ENCODE data around the gene ITGB4. TPM values are rescaled to one million over a fixed set of nuclear protein-coding genes. Genes with fewer than 3 reads are reported as not detected.

The ITGB4 gene
- total RNA-seq, 2 experiments from 2014 or later: 0.67 to 1.1 TPM

GRCh38 chr17:75689441-75689873, 31.8 kb upstream of the ITGB4 start:
- Mint-ChIP-seq H3K36me3 (peaks cover 14% of the 10 kb centered on the region), H3K9me3 (no peaks in the 10 kb centered on the region), H3K27me3 (no peaks in the 10 kb centered on the region), H3K27ac (peak overlapping the region; percentile 78), H3K4me3 (no peak overlapping the region), H3K4me1 (ENCODE audit: low read depth) (peaks cover 64% of the 10 kb centered on the region)
- peak; percentile 60 for DNase-seq
- ChIA-PET CTCF (interaction anchor here (0.6 to 5.0 kb wide), 2 partner anchors 59 to 1073 kb away, joined by 3 to 31 read pairs; no protein-coding TSS in a partner anchor), POLR2A (no interaction called here)
- intact Hi-C loops (cut with micrococcal nuclease): loop anchor here (2.0 kb wide), 1 partner anchor 15 kb away; no protein-coding TSS in a partner anchor

GRCh38 chr17:75691371-75691791, 29.9 kb upstream of the ITGB4 start:
- DNase-seq: peak; percentile 76
- peak overlapping the region; percentile 79 for H3K27ac Mint-ChIP-seq
- H3K36me3 Mint-ChIP-seq: peaks cover 17% of the 10 kb centered on the region
- ChIA-PET CTCF (no interaction called here), POLR2A (no interaction called here)
- no peaks in the 10 kb centered on the region for H3K27me3 Mint-ChIP-seq
- H3K9me3 Mint-ChIP-seq: no peaks in the 10 kb centered on the region
- H3K4me1 Mint-ChIP-seq (ENCODE audit: low read depth): peaks cover 51% of the 10 kb centered on the region
- H3K4me3 Mint-ChIP-seq: no peak overlapping the region
- intact Hi-C loops (cut with micrococcal nuclease): no loop called here

GRCh38 chr17:75691801-75692626, 29.2 kb upstream of the ITGB4 start:
- Mint-ChIP-seq H3K4me1 (ENCODE audit: low read depth) (peaks cover 46% of the 10 kb centered on the region), H3K36me3 (peaks cover 17% of the 10 kb centered on the region), H3K9me3 (no peaks in the 10 kb centered on the region), H3K27ac (peak overlapping the region; percentile 79), H3K27me3 (no peaks in the 10 kb centered on the region), H3K4me3 (no peak overlapping the region)
- CTCF ChIA-PET: interaction anchor here (1.2 kb wide), 1 partner anchor 59 kb away, joined by 4 read pairs; the partner anchor contains the start of gene SMIM5
- DNase-seq: no peak
- intact Hi-C loops (cut with micrococcal nuclease): no loop called here
- POLR2A ChIA-PET: no interaction called here

DNA sequence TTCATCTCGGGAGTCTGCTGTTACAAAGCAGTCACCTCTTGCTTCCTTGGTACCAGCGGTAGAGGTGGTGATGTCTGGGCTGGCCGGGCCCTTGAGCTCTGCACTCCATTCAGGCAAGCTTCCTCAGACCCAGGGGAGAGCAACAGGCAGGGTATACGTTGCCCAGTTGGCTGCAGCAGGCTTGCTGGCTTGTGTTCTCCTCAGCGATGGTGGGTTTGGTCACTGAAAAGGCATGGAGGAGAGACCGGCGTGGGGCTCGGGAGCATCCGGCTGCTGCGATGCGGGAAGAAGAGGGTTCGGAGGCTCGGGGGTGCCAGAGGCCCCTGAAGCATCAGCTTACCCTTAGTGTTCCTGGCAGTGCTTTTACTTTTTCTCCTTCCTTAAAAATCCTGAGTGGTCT, 28.3 kb upstream of the ITGB4 start:
- intact Hi-C loops (cut with micrococcal nuclease): no loop called here
- no peaks in the 10 kb centered on the region for H3K9me3 Mint-ChIP-seq
- no peak overlapping the region for H3K27ac Mint-ChIP-seq
- H3K4me1 Mint-ChIP-seq (ENCODE audit: low read depth): peaks cover 41% of the 10 kb centered on the region
- CTCF ChIA-PET: interaction anchor here (1.2 to 2.4 kb wide), 2 partner anchors 55 to 60 kb away, joined by 4 to 9 read pairs; partner anchors contain the start of gene SMIM5
- H3K36me3 Mint-ChIP-seq: peaks cover 22% of the 10 kb centered on the region
- no peaks in the 10 kb centered on the region for H3K27me3 Mint-ChIP-seq
- POLR2A ChIA-PET: no interaction called here
- DNase-seq: no peak
- H3K4me3 Mint-ChIP-seq: no peak overlapping the region

DNA sequence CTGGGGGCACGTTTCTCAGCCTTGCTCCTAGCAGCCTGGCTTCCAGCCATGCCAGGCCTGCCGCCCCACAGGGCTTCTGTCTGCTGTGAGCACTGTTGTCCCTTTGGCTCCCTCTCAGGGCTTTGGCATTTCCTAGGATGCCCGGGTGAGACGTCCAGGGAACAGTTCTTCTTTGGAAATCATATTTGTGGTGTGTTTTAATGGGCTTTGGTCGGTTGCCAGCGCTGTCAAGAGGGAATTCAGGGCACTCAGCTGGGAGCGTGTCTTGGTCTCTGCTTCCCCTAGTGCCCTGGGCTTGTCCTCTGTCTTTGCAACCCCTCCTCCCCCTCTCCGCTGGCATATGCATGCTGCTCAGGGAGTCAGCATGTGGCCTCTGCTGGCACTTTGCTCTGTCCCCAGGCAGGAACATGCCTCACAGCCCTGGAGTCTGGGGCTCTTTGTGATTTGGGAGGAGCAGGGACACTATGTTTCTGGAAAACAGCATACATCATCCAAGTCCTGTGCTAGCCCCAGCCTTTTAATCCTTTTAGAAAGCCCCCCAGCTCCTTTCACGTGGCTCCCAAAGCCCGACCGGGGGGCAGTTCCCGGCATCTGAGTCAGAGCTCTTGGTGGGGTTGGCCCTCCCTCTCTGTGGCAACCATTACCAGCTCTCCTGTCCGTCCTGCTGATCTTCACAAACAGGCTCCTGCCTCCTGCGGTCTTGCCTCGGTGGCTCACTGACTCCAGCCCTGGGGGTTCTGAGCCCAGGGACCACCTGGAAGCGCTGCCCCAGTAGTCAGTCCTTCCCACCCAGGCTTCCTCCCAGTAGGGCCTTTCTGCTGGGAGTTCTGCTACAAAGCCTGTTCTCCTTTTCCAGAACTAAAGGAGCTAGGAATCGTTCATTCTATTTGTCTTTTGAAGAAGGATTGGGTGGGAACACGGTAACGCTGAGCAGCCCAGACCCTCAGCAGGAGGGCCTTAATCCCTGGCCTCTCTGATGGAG, 27.5 kb upstream of the ITGB4 start:
- CTCF ChIA-PET: interaction anchor here (0.7 to 2.4 kb wide), 2 partner anchors 54 to 56 kb away, joined by 3 to 9 read pairs; no protein-coding TSS in a partner anchor
- no peak overlapping the region for H3K4me3 Mint-ChIP-seq
- intact Hi-C loops (cut with micrococcal nuclease): no loop called here
- POLR2A ChIA-PET: no interaction called here
- no peak overlapping the region for H3K27ac Mint-ChIP-seq
- DNase-seq: no peak
- H3K27me3 Mint-ChIP-seq: no peaks in the 10 kb centered on the region
- peaks cover 21% of the 10 kb centered on the region for H3K36me3 Mint-ChIP-seq
- H3K4me1 Mint-ChIP-seq (ENCODE audit: low read depth): peaks cover 33% of the 10 kb centered on the region
- H3K9me3 Mint-ChIP-seq: no peaks in the 10 kb centered on the region

GRCh38 chr17:75694536-75694935, 26.7 kb upstream of the ITGB4 start:
- no peak overlapping the region for H3K27ac Mint-ChIP-seq
- no peak overlapping the region for H3K4me3 Mint-ChIP-seq
- H3K27me3 Mint-ChIP-seq: no peaks in the 10 kb centered on the region
- no peak for DNase-seq
- POLR2A ChIA-PET: no interaction called here
- intact Hi-C loops (cut with micrococcal nuclease): no loop called here
- peaks cover 25% of the 10 kb centered on the region for H3K4me1 Mint-ChIP-seq (ENCODE audit: low read depth)
- peaks cover 23% of the 10 kb centered on the region for H3K36me3 Mint-ChIP-seq
- CTCF ChIA-PET: interaction anchor here (0.7 to 2.4 kb wide), 2 partner anchors 54 to 55 kb away, joined by 3 to 9 read pairs; no protein-coding TSS in a partner anchor
- no peaks in the 10 kb centered on the region for H3K9me3 Mint-ChIP-seq

DNA sequence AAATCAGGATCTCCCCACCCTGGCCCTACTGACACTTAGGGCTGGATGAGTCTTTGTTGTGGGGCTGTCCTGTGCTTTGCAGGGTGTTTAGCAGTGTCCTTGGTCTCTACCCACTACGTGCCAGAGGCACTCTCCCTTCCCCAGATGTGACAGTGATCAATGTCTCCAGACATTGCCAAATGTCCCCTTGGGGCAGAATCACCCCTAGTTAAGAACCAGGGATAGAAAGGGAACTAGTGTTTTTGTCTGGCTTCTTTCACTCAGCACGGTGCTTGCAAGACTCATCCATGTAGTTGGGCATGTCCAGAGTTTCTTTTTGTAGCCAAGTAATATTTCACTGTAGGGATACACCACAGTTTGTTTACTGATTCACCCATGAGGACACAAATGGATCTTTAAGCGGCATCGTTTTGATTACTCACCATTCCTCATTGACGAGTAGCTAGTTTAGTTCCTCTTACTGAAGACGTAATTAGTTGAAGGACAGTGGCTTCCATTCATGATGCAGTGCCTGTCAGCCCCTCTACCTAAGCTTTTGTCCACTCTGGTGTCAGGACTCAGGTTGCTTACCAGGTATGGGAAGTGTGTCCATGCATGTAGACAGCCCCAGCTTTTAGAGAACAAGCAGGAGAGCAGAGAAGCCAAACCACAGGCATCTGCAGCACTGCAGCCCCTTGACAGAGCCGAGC, 26.0 kb upstream of the ITGB4 start:
- intact Hi-C loops (cut with micrococcal nuclease): no loop called here
- DNase-seq: no peak
- Mint-ChIP-seq H3K27me3 (no peaks in the 10 kb centered on the region), H3K4me1 (ENCODE audit: low read depth) (peaks cover 19% of the 10 kb centered on the region), H3K4me3 (no peak overlapping the region), H3K9me3 (no peaks in the 10 kb centered on the region), H3K27ac (no peak overlapping the region), H3K36me3 (peaks cover 28% of the 10 kb centered on the region)
- CTCF ChIA-PET: interaction anchor here (2.4 kb wide), 1 partner anchor 53 kb away, joined by 9 read pairs; no protein-coding TSS in a partner anchor
- POLR2A ChIA-PET: no interaction called here

- Mint-ChIP-seq H3K27ac (no peak overlapping the region), H3K27me3 (no peaks in the 10 kb centered on the region), H3K4me1 (ENCODE audit: low read depth) (peaks cover 14% of the 10 kb centered on the region), H3K36me3 (peaks cover 32% of the 10 kb centered on the region), H3K4me3 (no peak overlapping the region), H3K9me3 (no peaks in the 10 kb centered on the region)
- no peak for DNase-seq
- ChIA-PET CTCF (no interaction called here), POLR2A (no interaction called here)
- intact Hi-C loops (cut with micrococcal nuclease): no loop called here
These were observed 25.4 kb upstream of the ITGB4 start for GRCh38 chr17:75695830-75696271.

DNA sequence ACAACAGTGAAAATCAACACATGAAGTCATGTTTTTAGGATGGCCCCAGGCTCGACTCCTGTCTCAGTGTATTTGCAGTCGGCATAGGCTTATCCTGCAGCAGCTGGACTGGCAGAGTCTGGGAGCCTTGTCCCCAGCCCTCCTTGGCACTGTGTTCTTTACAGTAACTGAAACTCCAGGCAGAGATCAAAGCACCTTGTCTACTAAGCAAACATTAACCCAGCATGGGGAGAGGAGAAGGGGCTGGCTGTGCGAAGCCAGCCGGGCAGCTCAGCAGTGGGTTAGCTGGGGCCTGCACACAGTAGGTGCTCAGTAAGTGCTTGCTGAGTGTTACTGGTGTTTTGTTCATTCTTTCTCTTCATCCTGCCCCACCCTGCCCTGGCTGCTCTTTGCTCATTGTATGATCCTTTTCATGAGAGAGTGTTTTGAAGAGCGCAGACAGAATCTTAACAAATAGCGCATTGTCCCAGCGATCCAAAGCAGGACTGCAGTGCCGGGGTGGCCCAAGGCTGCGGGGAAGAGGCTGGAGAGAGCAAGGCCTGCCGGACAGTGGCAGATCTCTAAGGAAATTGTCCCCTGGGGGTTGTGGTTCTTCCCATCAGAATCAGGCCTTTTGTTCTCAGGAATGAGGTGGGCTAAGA, 23.5 kb upstream of the ITGB4 start:
- no peak overlapping the region for H3K27ac Mint-ChIP-seq
- H3K27me3 Mint-ChIP-seq: no peaks in the 10 kb centered on the region
- no peak overlapping the region for H3K4me3 Mint-ChIP-seq
- no peaks in the 10 kb centered on the region for H3K4me1 Mint-ChIP-seq (ENCODE audit: low read depth)
- ChIA-PET CTCF (interaction anchor here (1.5 kb wide), 1 partner anchor 51 kb away, joined by 6 read pairs; no protein-coding TSS in a partner anchor), POLR2A (no interaction called here)
- H3K9me3 Mint-ChIP-seq: no peaks in the 10 kb centered on the region
- intact Hi-C loops (cut with micrococcal nuclease): no loop called here
- no peak for DNase-seq
- peaks cover 34% of the 10 kb centered on the region for H3K36me3 Mint-ChIP-seq

DNA sequence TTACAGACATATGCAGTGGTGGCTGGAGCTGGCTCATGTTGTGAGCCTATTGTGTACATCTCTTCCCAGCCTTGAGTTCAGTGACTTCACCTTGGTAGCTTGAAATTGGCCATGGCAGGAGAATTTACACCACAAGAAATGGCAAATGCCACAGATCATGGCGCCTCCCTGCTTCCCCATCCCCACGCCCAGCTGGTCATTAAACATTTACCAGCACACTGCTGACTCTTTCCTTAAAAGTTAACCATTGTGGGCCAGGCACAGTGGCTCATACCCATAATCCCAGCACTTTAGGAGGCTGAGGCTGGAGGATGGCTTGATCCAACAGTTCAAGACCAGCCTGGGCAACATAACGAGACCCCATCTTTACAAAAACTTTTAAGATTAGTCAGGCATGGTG, 22.6 kb upstream of the ITGB4 start:
- H3K9me3 Mint-ChIP-seq: no peaks in the 10 kb centered on the region
- no peaks in the 10 kb centered on the region for H3K4me1 Mint-ChIP-seq (ENCODE audit: low read depth)
- ChIA-PET CTCF (interaction anchor here (1.0 to 1.5 kb wide), 3 partner anchors 50 to 66 kb away, joined by 5 to 6 read pairs (median 6); partner anchors contain the start of gene SMIM5), POLR2A (no interaction called here)
- DNase-seq: no peak
- H3K27ac Mint-ChIP-seq: no peak overlapping the region
- no peaks in the 10 kb centered on the region for H3K27me3 Mint-ChIP-seq
- intact Hi-C loops (cut with micrococcal nuclease): no loop called here
- H3K4me3 Mint-ChIP-seq: no peak overlapping the region
- H3K36me3 Mint-ChIP-seq: peaks cover 34% of the 10 kb centered on the region

- H3K27me3 Mint-ChIP-seq: no peaks in the 10 kb centered on the region
- ChIA-PET CTCF (no interaction called here), POLR2A (no interaction called here)
- H3K9me3 Mint-ChIP-seq: no peaks in the 10 kb centered on the region
- no peak for DNase-seq
- peaks cover 42% of the 10 kb centered on the region for H3K36me3 Mint-ChIP-seq
- H3K27ac Mint-ChIP-seq: no peak overlapping the region
- H3K4me3 Mint-ChIP-seq: no peak overlapping the region
- no peaks in the 10 kb centered on the region for H3K4me1 Mint-ChIP-seq (ENCODE audit: low read depth)
- intact Hi-C loops (cut with micrococcal nuclease): no loop called here
These were observed 20.0 kb upstream of the ITGB4 start for GRCh38 chr17:75701288-75701687.

All from activated CD4-positive, alpha-beta memory T cell treated with anti-CD3 and anti-CD28 coated beads for 36 hours (primary cell).